T-helper 2 cell (primary cell): ENCODE measurements around the gene COMMD2.

Source experiments
- DNase-seq, 5 experiments: peaks; one replicate each; pipeline versions ENCODE4 v3.0.0 to v3.0.0-alpha.2; 2012 to 2022

COMMD2 gene

GRCh38 chr3:149702691-149703441, 49.4 kb downstream of the COMMD2 start:
- peak in 1 of 5 experiments; percentile 82 for DNase-seq

- peak in 1 of 5 experiments; percentile 86 for DNase-seq
These were observed 50.3 kb downstream of the COMMD2 start for GRCh38 chr3:149701977-149702350.

GRCh38 chr3:149701206-149701976, 50.9 kb downstream of the COMMD2 start:
- DNase-seq, result peak in 3 of 5 experiments; percentile 5 to 87 (median 23)
